OCI-LY1 (cell line): ENCODE data around the gene ADAM12.

Experiments used
- H2AFZ ChIP-seq: fragments of 200-600 bp; sonication (generic), shearing (Covaris generic); 2 replicates; pipeline ENCODE4 v1.6.0; 2014; ENCODE audit warnings: antibody characterized with exemption, mild to moderate bottlenecking, low read length
- H3F3A ChIP-seq: fragments of 200-600 bp; sonication (generic), shearing (Covaris generic); 2 replicates; pipeline ENCODE4 v1.6.0; 2014; ENCODE audit warnings: mild to moderate bottlenecking, antibody characterized with exemption, low read length, moderate library complexity; ENCODE audit not compliant: insufficient read depth
- H3K27ac ChIP-seq: fragments of 200-600 bp; sonication (generic); 2 replicates; pipeline ENCODE4 v1.5.1; 2014; ENCODE audit warnings: low read length, mixed run types, mild to moderate bottlenecking, low read depth; ENCODE audit not compliant: poor library complexity, severe bottlenecking
- H3K27me3 ChIP-seq: fragments of 200-600 bp; sonication (generic); 2 replicates; pipeline ENCODE4 v1.6.0; 2014; ENCODE audit warnings: antibody characterized with exemption, mild to moderate bottlenecking, low read length, moderate library complexity; ENCODE audit not compliant: insufficient read depth
- H3K36me3 ChIP-seq: fragments of 200-600 bp; sonication (generic); 2 replicates; pipeline ENCODE4 v1.6.1; 2014; ENCODE audit warnings: mild to moderate bottlenecking, antibody characterized with exemption, low read length, moderate library complexity, mixed read lengths; ENCODE audit not compliant: insufficient read depth
- H3K4me1 ChIP-seq: fragments of 200-600 bp; sonication (generic); 2 replicates; pipeline ENCODE4 v1.5.1; 2014; ENCODE audit warnings: mild to moderate bottlenecking, low read length, moderate library complexity; ENCODE audit not compliant: insufficient read depth, severe bottlenecking
- H3K4me2 ChIP-seq: fragments of 200-600 bp; sonication (generic), shearing (Covaris generic); 2 replicates; pipeline ENCODE4 v1.6.1; 2014; ENCODE audit warnings: low read length
- H3K4me3 ChIP-seq: fragments of 200-600 bp; sonication (generic); 2 replicates; pipeline ENCODE4 v1.5.1; 2014; ENCODE audit warnings: low read length, low read depth, mild to moderate bottlenecking, mixed read lengths; ENCODE audit not compliant: poor library complexity, severe bottlenecking
- H3K79me2 ChIP-seq: fragments of 200-600 bp; shearing (Covaris generic); 2 replicates; pipeline ENCODE4 v1.6.1; 2016; ENCODE audit warnings: mixed run types, low read length, mixed read lengths; ENCODE audit not compliant: insufficient read depth
- H3K9ac ChIP-seq: fragments of 200-600 bp; sonication (generic), shearing (Covaris generic); 2 replicates; pipeline ENCODE4 v1.6.1; 2014; ENCODE audit warnings: mild to moderate bottlenecking, low read length, mixed read lengths
- H3K9me2 ChIP-seq: fragments of 200-600 bp; sonication (generic), shearing (Covaris generic); 2 replicates; pipeline ENCODE4 v1.6.1; 2014; ENCODE audit warnings: low read depth, mild to moderate bottlenecking, low read length, mixed read lengths
- H3K9me3 ChIP-seq: fragments of 200-600 bp; shearing (Covaris generic); 2 replicates; pipeline ENCODE4 v1.6.1; 2014; ENCODE audit warnings: low read length, mixed read lengths
- H4K20me1 ChIP-seq: fragments of 200-600 bp; sonication (generic), shearing (Covaris generic); 2 replicates; pipeline ENCODE4 v1.6.0; 2016; ENCODE audit warnings: mild to moderate bottlenecking, low read length; ENCODE audit not compliant: insufficient read depth
- EZH2 ChIP-seq: fragments of 200-600 bp; sonication (generic), shearing (Covaris generic); IDR thresholded peaks from 2 replicates; pipeline ENCODE4 v1.8.0; 2017; ENCODE audit warnings: borderline replicate concordance, mixed run types, mild to moderate bottlenecking, antibody characterized with exemption, low read length, moderate library complexity, mixed read lengths
- TF ChIP-seq, protein P1 (sequence below): fragments of 200-600 bp; sonication (generic), shearing (Covaris generic); IDR thresholded peaks from 2 replicates; pipeline ENCODE4 v1.5.1; 2017; ENCODE audit warnings: mild to moderate bottlenecking, antibody characterized with exemption, low read length, moderate library complexity, mixed read lengths

Gene ADAM12

DNA sequence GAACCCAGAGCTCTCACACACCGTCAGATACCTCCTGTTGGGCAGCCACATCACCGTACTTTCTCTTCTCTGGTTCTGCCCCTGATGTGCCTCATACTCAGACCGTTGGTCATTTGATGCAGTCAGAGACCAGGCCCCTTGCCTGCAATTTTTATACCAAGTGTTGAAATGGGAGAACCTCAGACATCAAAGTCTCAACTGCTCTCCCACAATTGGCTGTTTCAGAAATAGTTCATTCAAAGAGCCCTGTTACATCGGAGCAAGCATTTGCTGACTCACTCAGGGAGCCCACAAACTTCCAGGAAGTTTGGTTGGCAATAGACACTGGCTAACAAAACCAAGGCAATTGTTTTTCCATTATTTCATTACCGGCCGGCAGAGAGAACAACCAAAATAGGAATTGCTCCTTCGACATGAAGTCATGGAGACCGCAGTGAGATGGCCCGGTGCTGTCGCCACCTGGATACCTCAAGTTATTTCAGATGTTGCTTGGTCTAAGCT is 33.5 kb upstream of the ADAM12 start:
- Histone ChIP-seq H3K9ac (no peak overlapping the region), H3K9me2 (no peaks in the 10 kb centered on the region), H3K27me3 (no peaks in the 10 kb centered on the region), H3K9me3 (no peaks in the 10 kb centered on the region), H3K4me1 (no peaks in the 10 kb centered on the region), H3K4me2 (no peak overlapping the region), H4K20me1 (no peaks in the 10 kb centered on the region), H3K36me3 (no peaks in the 10 kb centered on the region), H2AFZ (no peak overlapping the region), H3F3A (no peaks in the 10 kb centered on the region), H3K79me2 (no peaks in the 10 kb centered on the region), H3K27ac (no peak overlapping the region), H3K4me3 (no peak overlapping the region)
- TF ChIP-seq, protein P1, sequence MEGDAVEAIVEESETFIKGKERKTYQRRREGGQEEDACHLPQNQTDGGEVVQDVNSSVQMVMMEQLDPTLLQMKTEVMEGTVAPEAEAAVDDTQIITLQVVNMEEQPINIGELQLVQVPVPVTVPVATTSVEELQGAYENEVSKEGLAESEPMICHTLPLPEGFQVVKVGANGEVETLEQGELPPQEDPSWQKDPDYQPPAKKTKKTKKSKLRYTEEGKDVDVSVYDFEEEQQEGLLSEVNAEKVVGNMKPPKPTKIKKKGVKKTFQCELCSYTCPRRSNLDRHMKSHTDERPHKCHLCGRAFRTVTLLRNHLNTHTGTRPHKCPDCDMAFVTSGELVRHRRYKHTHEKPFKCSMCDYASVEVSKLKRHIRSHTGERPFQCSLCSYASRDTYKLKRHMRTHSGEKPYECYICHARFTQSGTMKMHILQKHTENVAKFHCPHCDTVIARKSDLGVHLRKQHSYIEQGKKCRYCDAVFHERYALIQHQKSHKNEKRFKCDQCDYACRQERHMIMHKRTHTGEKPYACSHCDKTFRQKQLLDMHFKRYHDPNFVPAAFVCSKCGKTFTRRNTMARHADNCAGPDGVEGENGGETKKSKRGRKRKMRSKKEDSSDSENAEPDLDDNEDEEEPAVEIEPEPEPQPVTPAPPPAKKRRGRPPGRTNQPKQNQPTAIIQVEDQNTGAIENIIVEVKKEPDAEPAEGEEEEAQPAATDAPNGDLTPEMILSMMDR = no peak
- no peak for TF ChIP-seq EZH2

DNA sequence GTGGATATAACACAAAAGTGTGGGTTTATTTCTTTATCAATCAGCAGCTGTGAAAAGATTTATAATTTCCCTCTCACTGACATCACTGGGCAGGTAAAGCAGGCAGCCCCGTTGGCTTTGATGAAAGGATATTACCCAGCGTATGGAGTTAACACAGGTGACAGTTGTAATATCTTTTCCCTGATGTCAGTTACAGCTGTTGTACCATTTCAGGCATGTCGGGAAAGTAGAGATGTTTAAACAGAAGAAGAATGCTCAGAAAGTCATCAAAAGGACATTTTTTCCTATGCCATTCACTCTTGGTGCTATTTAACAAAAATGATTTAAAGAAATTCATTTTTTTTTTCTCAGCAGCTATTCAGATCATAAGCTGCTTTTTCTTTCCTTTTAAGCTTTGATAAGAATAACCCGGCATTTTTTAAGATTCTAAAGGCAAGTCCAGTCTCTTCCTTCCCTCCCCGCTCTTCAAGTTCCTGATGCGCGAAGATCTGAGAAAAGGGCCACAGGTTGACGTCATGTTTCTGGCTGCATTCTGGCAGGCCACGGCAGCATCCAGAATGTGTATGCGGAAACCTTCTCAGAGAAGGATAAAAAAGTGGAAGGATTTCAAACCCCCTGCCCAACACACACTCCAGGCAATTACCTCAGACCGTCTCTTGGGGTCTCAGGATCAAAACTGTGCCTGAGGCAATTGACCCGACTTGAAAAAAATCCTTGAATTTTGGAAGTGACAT is 32.5 kb upstream of the ADAM12 start:
- Histone ChIP-seq H4K20me1 (no peaks in the 10 kb centered on the region), H3K9ac (no peak overlapping the region), H3F3A (no peaks in the 10 kb centered on the region), H3K36me3 (no peaks in the 10 kb centered on the region), H2AFZ (no peak overlapping the region), H3K27ac (no peak overlapping the region), H3K27me3 (no peaks in the 10 kb centered on the region), H3K4me3 (no peak overlapping the region), H3K79me2 (no peaks in the 10 kb centered on the region), H3K4me2 (no peak overlapping the region), H3K9me3 (no peaks in the 10 kb centered on the region), H3K4me1 (no peaks in the 10 kb centered on the region), H3K9me2 (no peaks in the 10 kb centered on the region)
- TF ChIP-seq EZH2 = no peak
- TF ChIP-seq, protein P1 = no peak

DNA sequence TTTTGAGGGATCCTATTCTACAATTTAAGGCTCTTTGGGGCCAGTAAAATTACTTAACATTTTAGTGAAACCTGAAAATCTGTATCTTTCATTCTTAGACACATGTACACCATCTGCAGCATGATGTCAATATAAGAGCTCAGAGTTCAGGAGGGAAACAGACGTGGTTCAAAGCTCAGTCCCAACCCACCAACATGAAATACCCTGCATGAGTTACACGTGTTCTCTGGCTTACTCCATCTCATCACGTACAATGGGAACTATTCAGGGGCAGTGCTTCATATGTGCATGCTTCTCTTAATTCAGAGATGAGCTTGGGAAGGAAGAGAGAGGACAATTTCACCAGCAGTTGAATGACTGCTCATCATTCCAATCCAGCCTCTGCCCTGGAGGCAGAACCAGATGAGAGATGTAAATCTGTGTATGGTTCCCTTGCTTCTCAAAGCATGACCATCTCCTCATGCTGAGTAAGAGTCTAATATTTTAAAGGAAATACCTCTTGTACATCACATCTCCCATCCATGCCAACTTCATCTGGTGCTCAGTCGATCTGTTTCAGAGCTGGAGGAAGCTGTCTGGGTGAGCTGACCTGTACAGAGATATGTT is 29.0 kb upstream of the ADAM12 start:
- Histone ChIP-seq H3K36me3 (no peaks in the 10 kb centered on the region), H3K27ac (no peak overlapping the region), H3K79me2 (no peaks in the 10 kb centered on the region), H3K9ac (no peak overlapping the region), H2AFZ (no peak overlapping the region), H3K4me2 (no peak overlapping the region), H3K4me3 (no peak overlapping the region), H3F3A (no peaks in the 10 kb centered on the region), H3K9me3 (no peaks in the 10 kb centered on the region), H3K9me2 (no peaks in the 10 kb centered on the region), H3K27me3 (no peaks in the 10 kb centered on the region), H4K20me1 (no peaks in the 10 kb centered on the region), H3K4me1 (no peaks in the 10 kb centered on the region)
- TF ChIP-seq EZH2 = no peak
- TF ChIP-seq, protein P1 = no peak
